PC-3 (cell line): ENCODE results near the gene VTI1A. TPM values are rescaled to one million over a fixed set of nuclear protein-coding genes. Genes with fewer than 3 reads are reported as not detected.

Experiments used
- ATAC-seq: fragments of 200-7000 bp; cut with Tn5 transposase; 2 replicates; pipeline ENCODE4 v1.9.1; 2020; ENCODE audit warnings: mild to moderate bottlenecking, moderate library complexity
- BruUV-seq: library from RNA; stranded (reverse); fragments of 400-500 nt; replicated peaks from 2 replicates; lab custom pipeline; 2021; lab: Mats Ljungman, UMichigan
- CTCF ChIA-PET: fragments of 300-600 bp; sonication (Branson Sonifier 250); formaldehyde crosslinking; loops from one replicate; lab custom pipeline; 2022; ENCODE audit warnings: antibody characterized with exemption; lab: Charles Lee
- POLR2A ChIA-PET: fragments of 300-600 bp; sonication (Branson Sonifier 250); formaldehyde crosslinking; loops from one replicate; lab custom pipeline; 2022; ENCODE audit warnings: antibody characterized with exemption; ENCODE audit not compliant: unreplicated experiment; lab: Charles Lee
- DNase-seq: peaks from one replicate; pipeline ENCODE4 v3.0.0-alpha.2; 2015
- H2AFZ ChIP-seq: fragments of 300-600 bp; sonication (generic); 2 replicates; pipeline ENCODE4 v1.6.0; 2016; ENCODE audit warnings: antibody characterized with exemption, low read length
- H3F3A ChIP-seq: fragments of 300-600 bp; sonication (generic); one replicate; pipeline ENCODE4 v1.6.0; 2017; ENCODE audit warnings: antibody characterized with exemption, low read length, control low read depth, mild to moderate bottlenecking; ENCODE audit not compliant: unreplicated experiment
- H3K27ac ChIP-seq: fragments of 300-600 bp; sonication (generic); 2 replicates; pipeline ENCODE4 v1.5.1; 2016; ENCODE audit warnings: mild to moderate bottlenecking, low read length
- H3K27me3 ChIP-seq: fragments of 300-600 bp; sonication (generic); 2 replicates; pipeline ENCODE4 v1.6.1; 2016; ENCODE audit warnings: low read length, mixed read lengths
- H3K36me3 ChIP-seq: fragments of 300-600 bp; sonication (generic); 2 replicates; pipeline ENCODE4 v1.6.1; 2016; ENCODE audit warnings: low read depth, mixed run types, low read length, mixed read lengths
- H3K4me1 ChIP-seq: fragments of 300-600 bp; sonication (generic); 2 replicates; pipeline ENCODE4 v1.5.1; 2016; ENCODE audit warnings: low read length; ENCODE audit not compliant: insufficient read depth
- H3K4me2 ChIP-seq: fragments of 300-600 bp; sonication (generic); 2 replicates; pipeline ENCODE4 v1.6.0; 2016; ENCODE audit warnings: low read length
- H3K4me3 ChIP-seq: fragments of 300-600 bp; sonication (generic); 2 replicates; pipeline ENCODE4 v1.5.1; 2016; ENCODE audit warnings: mild to moderate bottlenecking, low read length, mixed read lengths
- H3K79me2 ChIP-seq: fragments of 300-600 bp; sonication (generic); 2 replicates; pipeline ENCODE4 v1.6.1; 2017; ENCODE audit warnings: low read length, mixed read lengths
- H3K9ac ChIP-seq: fragments of 300-600 bp; sonication (generic); 2 replicates; pipeline ENCODE4 v1.6.0; 2016; ENCODE audit warnings: mild to moderate bottlenecking, low read length
- H3K9me2 ChIP-seq: fragments of 300-600 bp; sonication (generic); replicated peaks from 2 replicates; pipeline ENCODE4 v1.6.1; 2016; ENCODE audit warnings: mixed run types, low read length, mixed read lengths
- H3K9me3 ChIP-seq: fragments of 300-600 bp; sonication (generic); 2 replicates; pipeline ENCODE4 v1.6.1; 2016; ENCODE audit warnings: low read length, mixed read lengths
- H4K20me1 ChIP-seq: fragments of 300-600 bp; sonication (generic); 2 replicates; pipeline ENCODE4 v1.6.1; 2016; ENCODE audit warnings: low read length, mixed read lengths
- CTCF ChIP-seq: fragments of 300-600 bp; sonication (generic); conservative IDR thresholded peaks from 2 replicates; pipeline ENCODE4 v1.5.1; 2017; ENCODE audit warnings: antibody characterized with exemption, low read depth, mild to moderate bottlenecking, low read length
- EZH2 ChIP-seq: fragments of 300-600 bp; sonication (generic); IDR thresholded peaks from one replicate; pipeline ENCODE4 v1.6.1; 2017; ENCODE audit warnings: antibody characterized with exemption, mild to moderate bottlenecking, low read length; ENCODE audit not compliant: unreplicated experiment
- EZH2phosphoT487 ChIP-seq: fragments of 300-600 bp; sonication (generic); IDR thresholded peaks from 2 replicates; pipeline ENCODE4 v1.6.1; 2018; ENCODE audit warnings: mild to moderate bottlenecking, antibody characterized with exemption, low read length, borderline replicate concordance
- intact Hi-C: fragments of 100-400 bp; cut with micrococcal nuclease; formaldehyde crosslinking; loops from 2 replicates; pipeline ENCODE4 v1.9.0; 2023
- total RNA-seq: library from RNA; depleted of rRNA; stranded (reverse); fragments of >200 nt; gene quantifications from 2 replicates; pipeline ENCODE4 v1.2.3, GENCODE V29; 2014

Gene VTI1A
- total RNA-seq, 1 experiment from 2014 or later = 18.1 TPM

GRCh38 chr10:112799038-112799437, 352.0 kb downstream of the VTI1A start:
- Histone ChIP-seq H3K4me1 (peaks cover 3% of the 10 kb centered on the region), H3K4me3 (no peak overlapping the region), H2AFZ (no peak overlapping the region), H3K4me2 (no peak overlapping the region), H3K27me3 (no peaks in the 10 kb centered on the region), H3K9ac (no peak overlapping the region), H4K20me1 (no peaks in the 10 kb centered on the region), H3K36me3 (no peaks in the 10 kb centered on the region), H3K9me3 (no peaks in the 10 kb centered on the region), H3K9me2 (no peaks in the 10 kb centered on the region), H3F3A (no peaks in the 10 kb centered on the region), H3K27ac (no peak overlapping the region), H3K79me2 (no peaks in the 10 kb centered on the region)
- ChIA-PET POLR2A (no interaction called here), CTCF (no interaction called here)
- intact Hi-C loops = no loop called here
- ATAC-seq = no peak
- no peak for TF ChIP-seq EZH2phosphoT487
- no TSS peak for BruUV-seq
- DNase-seq = no peak

- H3K9me2 ChIP-seq = no peaks in the 10 kb centered on the region
- intact Hi-C loops = no loop called here
- ChIA-PET POLR2A (no interaction called here), CTCF (no interaction called here)
- no peak overlapping the region for H2AFZ ChIP-seq
- no peak overlapping the region for H3K9ac ChIP-seq
- no peaks in the 10 kb centered on the region for H4K20me1 ChIP-seq
- BruUV-seq = no TSS peak
- H3K27ac ChIP-seq = no peak overlapping the region
- H3F3A ChIP-seq = no peaks in the 10 kb centered on the region
- H3K4me1 ChIP-seq = peaks cover 9% of the 10 kb centered on the region; the same call in 1 of the 2 replicates
- TF ChIP-seq CTCF = no peak
- TF ChIP-seq EZH2 = no peak
- H3K36me3 ChIP-seq = no peaks in the 10 kb centered on the region
- H3K4me2 ChIP-seq = no peak overlapping the region
- no peak for ATAC-seq
- no peaks in the 10 kb centered on the region for H3K79me2 ChIP-seq
- DNase-seq = no peak
- no peaks in the 10 kb centered on the region for H3K9me3 ChIP-seq
- no peak overlapping the region for H3K4me3 ChIP-seq
- no peaks in the 10 kb centered on the region for H3K27me3 ChIP-seq
These were observed 352.9 kb downstream of the VTI1A start for GRCh38 chr10:112799726-112800510.

GRCh38 chr10:112801004-112801403, 354.0 kb downstream of the VTI1A start:
- Histone ChIP-seq H3K9me2 (no peaks in the 10 kb centered on the region), H3F3A (no peaks in the 10 kb centered on the region), H3K36me3 (no peaks in the 10 kb centered on the region), H3K9me3 (no peaks in the 10 kb centered on the region), H3K4me3 (no peak overlapping the region), H3K27ac (no peak overlapping the region), H4K20me1 (no peaks in the 10 kb centered on the region), H3K79me2 (no peaks in the 10 kb centered on the region), H3K4me1 (peaks cover 9% of the 10 kb centered on the region; the same call in 1 of the 2 replicates), H3K4me2 (no peak overlapping the region), H3K27me3 (no peaks in the 10 kb centered on the region), H3K9ac (no peak overlapping the region), H2AFZ (no peak overlapping the region)
- no TSS peak for BruUV-seq
- ChIA-PET POLR2A (interaction anchor here (0.6 kb wide), 1 partner anchor 163 kb away, joined by 5 read pairs; no protein-coding TSS in a partner anchor), CTCF (interaction anchor here (0.6 kb wide), 1 partner anchor 137 kb away, joined by 3 read pairs; no protein-coding TSS in a partner anchor)
- DNase-seq (no peak), ATAC-seq (no peak)
- TF ChIP-seq CTCF = no peak
- TF ChIP-seq EZH2 = no peak
- no peak for TF ChIP-seq EZH2phosphoT487
- intact Hi-C loops = no loop called here
